Rectal smooth muscle tissue (tissue), 1 donor: Measurements from ENCODE around the gene COL3A1.

ENCODE experiments used
- H3K27ac ChIP-seq: one replicate; pipeline ENCODE4 v1.7.0; 2013; ENCODE audit warnings: low read depth, low read length, inconsistent platforms
- H3K27me3 ChIP-seq: one replicate; pipeline ENCODE4 v1.7.0; 2013; ENCODE audit warnings: low read length; ENCODE audit not compliant: control insufficient read depth, insufficient read depth
- H3K36me3 ChIP-seq: one replicate; pipeline ENCODE4 v1.7.0; 2013; ENCODE audit warnings: low read length; ENCODE audit not compliant: control insufficient read depth, insufficient read depth
- H3K4me1 ChIP-seq: one replicate; pipeline ENCODE4 v1.7.0; 2013; ENCODE audit warnings: low read length; ENCODE audit not compliant: control insufficient read depth, insufficient read depth
- H3K4me3 ChIP-seq: one replicate; pipeline ENCODE4 v1.7.0; 2013; ENCODE audit warnings: low read length
- H3K9ac ChIP-seq: one replicate; pipeline ENCODE4 v1.7.0; 2013; ENCODE audit warnings: low read length

Gene COL3A1

GRCh38 chr2:188964976-188965546, 9.1 kb upstream of the COL3A1 start:
- Histone ChIP-seq H3K9ac (no peak overlapping the region), H3K27me3 (no peaks in the 10 kb centered on the region), H3K36me3 (no peaks in the 10 kb centered on the region), H3K4me3 (no peak overlapping the region), H3K4me1 (peaks cover 19% of the 10 kb centered on the region), H3K27ac (no peak overlapping the region)

DNA sequence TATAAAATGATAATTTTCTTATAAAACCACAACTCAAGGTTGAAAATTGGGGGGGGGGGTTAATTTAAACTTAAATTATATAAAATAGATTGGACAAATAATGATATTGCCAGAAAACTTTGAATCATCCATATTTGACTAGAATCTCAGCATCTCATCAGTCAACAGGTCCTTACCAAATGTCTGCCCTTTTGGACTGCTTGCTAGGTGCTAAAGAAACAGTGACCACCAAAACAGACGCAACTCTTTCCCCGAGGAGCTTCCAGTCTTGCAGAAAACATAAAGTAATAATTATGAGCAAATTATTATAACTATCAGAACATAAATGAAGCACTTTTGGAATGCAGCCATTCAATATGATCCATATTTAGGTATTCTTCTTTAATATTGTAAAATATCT, 8.6 kb upstream of the COL3A1 start:
- no peaks in the 10 kb centered on the region for H3K36me3 ChIP-seq
- H3K4me1 ChIP-seq: peaks cover 23% of the 10 kb centered on the region
- H3K9ac ChIP-seq: no peak overlapping the region
- H3K4me3 ChIP-seq: no peak overlapping the region
- H3K27me3 ChIP-seq: no peaks in the 10 kb centered on the region
- no peak overlapping the region for H3K27ac ChIP-seq

- Histone ChIP-seq H3K4me1 (peaks cover 24% of the 10 kb centered on the region), H3K4me3 (no peak overlapping the region), H3K27me3 (no peaks in the 10 kb centered on the region), H3K9ac (no peak overlapping the region), H3K27ac (no peak overlapping the region), H3K36me3 (no peaks in the 10 kb centered on the region)
Observed at GRCh38 chr2:188966079-188966571, 8.0 kb upstream of the COL3A1 start.

DNA sequence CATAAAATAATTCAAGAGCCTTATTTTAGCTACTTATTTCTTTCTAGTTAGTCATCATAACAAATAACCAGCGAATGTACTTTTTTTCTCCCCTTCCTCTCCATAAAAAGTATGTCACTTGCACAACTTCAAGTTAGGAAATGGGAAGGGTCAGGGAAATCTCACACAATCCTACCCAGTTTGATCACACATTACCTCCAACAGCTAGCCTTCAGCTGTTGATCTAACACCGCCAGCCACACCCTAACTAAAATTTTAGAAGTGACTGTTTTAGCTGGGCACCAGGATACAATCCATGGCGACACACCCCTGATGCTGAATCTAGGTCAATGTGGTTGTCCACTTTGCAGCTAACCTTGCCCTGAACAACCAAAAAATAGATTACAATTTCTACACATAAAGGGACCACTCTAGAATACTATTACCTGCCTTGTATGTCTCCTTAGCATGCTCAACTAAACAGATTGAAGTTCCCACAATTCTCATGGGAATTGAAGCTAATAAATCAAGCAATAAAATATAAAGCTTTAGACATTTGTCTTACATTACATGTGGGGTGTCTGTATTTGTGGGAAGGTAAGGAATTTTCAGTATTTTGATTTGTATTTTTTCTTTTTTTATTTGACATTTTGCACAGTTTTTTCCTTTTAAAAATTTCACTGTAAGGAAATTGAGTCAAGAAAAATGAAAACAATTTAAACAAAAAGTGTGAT, 7.3 kb upstream of the COL3A1 start:
- no peaks in the 10 kb centered on the region for H3K36me3 ChIP-seq
- H3K27ac ChIP-seq: no peak overlapping the region
- peaks cover 31% of the 10 kb centered on the region for H3K4me1 ChIP-seq
- no peak overlapping the region for H3K4me3 ChIP-seq
- no peaks in the 10 kb centered on the region for H3K27me3 ChIP-seq
- no peak overlapping the region for H3K9ac ChIP-seq

DNA sequence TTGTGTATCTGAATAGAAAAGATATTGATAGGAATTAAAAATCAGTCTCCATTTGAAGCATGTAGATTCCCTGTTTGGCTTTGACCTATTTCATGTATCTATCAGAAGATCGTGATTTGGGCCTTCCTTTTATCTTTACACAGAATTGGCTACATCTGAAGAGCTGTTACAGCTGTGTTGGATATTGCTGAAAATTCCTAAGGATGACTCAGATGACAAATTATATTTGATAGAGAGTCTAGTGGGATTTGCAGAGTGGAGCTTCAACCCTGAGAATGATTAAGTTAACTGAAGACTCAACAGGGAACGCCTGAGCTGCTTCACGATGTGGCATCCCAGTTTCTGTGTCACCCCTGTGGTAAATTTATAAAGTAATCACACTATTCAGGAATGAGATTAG, 4.9 kb upstream of the COL3A1 start:
- no peaks in the 10 kb centered on the region for H3K36me3 ChIP-seq
- H3K4me3 ChIP-seq: no peak overlapping the region
- no peak overlapping the region for H3K9ac ChIP-seq
- H3K27me3 ChIP-seq: no peaks in the 10 kb centered on the region
- H3K4me1 ChIP-seq: peaks cover 40% of the 10 kb centered on the region
- H3K27ac ChIP-seq: peak overlapping the region; percentile 68

DNA sequence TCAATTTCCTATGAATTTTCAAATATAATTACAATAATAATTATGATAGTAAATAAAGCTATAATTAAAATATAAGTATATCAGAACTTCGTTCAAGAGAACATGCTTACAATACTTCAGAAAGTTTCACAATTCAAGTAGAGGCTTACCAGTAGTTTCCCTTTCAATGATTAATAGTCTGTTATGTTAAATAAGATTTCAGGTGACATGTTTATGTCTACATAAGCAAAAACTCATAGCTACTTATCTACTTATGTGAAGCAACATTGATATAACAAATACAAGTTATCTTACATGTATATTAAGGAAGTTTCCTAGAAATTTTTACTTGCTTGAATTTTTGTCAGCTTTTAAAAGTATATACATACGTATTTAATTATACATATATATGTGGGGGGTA, 4.5 kb upstream of the COL3A1 start:
- Histone ChIP-seq H3K4me1 (peaks cover 40% of the 10 kb centered on the region), H3K36me3 (no peaks in the 10 kb centered on the region), H3K27ac (peak overlapping the region; percentile 59), H3K4me3 (no peak overlapping the region), H3K9ac (no peak overlapping the region), H3K27me3 (no peaks in the 10 kb centered on the region)

DNA sequence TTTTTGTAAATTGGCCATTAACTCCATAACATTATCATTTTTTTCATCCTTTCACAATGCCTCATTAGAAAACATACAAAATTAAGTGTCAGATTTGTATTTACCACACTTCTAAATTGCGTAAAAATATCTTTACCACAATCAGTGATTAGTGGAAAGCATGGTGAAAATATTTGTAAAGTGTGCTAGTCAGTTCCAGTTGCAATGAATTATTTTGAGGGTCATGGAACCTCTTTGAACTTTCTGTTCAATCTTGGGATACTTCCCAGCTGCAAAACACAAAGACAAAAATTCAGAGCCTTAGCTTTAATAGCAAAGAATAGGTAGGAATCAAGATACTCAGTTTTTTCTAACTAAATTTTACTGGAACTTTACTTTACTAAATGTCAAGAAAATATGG, 4.0 kb upstream of the COL3A1 start:
- no peak overlapping the region for H3K9ac ChIP-seq
- H3K27ac ChIP-seq: peak overlapping the region; percentile 59
- peaks cover 40% of the 10 kb centered on the region for H3K4me1 ChIP-seq
- H3K36me3 ChIP-seq: no peaks in the 10 kb centered on the region
- no peak overlapping the region for H3K4me3 ChIP-seq
- no peaks in the 10 kb centered on the region for H3K27me3 ChIP-seq

DNA sequence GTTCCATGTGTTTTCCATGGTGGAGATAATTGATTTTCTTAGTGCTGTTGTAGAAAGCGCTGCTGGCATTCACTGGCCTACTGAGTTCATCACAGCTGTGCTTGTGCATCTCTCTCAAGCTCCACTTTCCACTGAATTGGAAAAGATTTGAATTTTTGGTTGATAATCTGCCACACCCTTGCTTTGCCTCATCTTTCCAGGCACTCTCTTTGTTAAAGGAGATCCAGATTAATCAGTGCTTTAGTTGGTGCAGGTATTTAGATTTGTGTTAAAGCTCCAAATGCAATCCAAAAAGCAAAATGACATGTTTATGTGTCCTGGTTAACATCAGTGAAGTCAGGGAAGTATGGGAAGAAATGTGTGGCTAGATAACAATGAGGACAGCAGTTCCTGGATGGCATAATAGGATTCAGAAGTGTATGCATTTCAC, 2.7 kb upstream of the COL3A1 start:
- Histone ChIP-seq H3K4me3 (no peak overlapping the region), H3K36me3 (no peaks in the 10 kb centered on the region), H3K9ac (no peak overlapping the region), H3K27me3 (no peaks in the 10 kb centered on the region), H3K27ac (peak overlapping the region; percentile 55), H3K4me1 (peaks cover 37% of the 10 kb centered on the region)

DNA sequence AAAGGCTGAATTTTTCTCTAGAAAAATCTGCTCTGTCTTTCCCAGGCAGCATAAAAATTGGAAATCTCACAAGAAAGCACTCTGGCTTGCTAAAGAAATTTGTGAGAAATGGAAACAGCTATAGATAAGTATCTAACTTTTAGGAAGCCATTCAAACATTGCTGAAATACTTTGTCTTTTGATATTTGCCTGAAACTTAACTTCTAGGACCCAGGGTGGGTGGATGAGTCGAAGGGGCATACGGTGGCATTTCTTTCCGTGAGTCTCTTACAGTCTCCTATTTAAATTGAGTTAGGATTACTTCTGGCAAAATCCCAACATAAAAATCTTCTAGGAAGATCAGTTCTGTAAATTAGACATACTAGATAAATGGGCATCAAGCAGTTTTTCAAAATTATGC, 532 bp upstream of the COL3A1 start:
- H3K36me3 ChIP-seq: no peaks in the 10 kb centered on the region
- H3K4me3 ChIP-seq: peak overlapping the region; percentile 71
- H3K9ac ChIP-seq: no peak overlapping the region
- H3K4me1 ChIP-seq: peaks cover 33% of the 10 kb centered on the region
- peak overlapping the region; percentile 95 for H3K27ac ChIP-seq
- H3K27me3 ChIP-seq: no peaks in the 10 kb centered on the region

DNA sequence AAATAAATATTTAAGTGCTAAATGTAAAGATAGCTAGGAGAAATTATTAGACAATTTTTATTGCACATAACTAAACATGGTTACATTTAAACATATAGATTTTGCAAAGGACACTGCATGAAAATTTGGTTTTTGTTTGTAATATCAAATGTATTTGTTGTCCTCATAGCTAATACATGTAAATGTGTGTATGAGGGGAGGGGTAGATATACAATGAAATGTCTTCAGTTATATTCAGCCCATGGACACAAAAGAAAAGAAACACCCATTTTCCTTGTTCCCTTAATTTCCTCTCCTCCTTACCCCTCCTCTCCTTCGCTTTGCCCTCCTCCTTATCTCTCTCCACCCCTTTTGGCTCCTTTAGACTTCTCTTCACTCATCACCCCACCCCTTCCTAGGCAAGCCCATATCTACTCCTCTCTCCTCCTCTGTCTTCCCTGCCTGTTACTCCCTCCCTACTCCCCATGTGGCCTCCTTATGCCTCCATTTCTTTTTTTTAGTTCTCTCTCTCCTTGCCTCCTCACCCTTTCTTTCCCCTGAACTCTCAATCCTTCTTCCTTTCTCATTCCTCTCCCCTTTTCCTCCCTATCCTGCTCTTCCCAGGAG, 1.4 kb downstream of the COL3A1 start:
- H3K4me1 ChIP-seq: peaks cover 16% of the 10 kb centered on the region
- H3K27ac ChIP-seq: peak overlapping the region; percentile 95
- H3K4me3 ChIP-seq: peak overlapping the region; percentile 71
- no peaks in the 10 kb centered on the region for H3K36me3 ChIP-seq
- H3K27me3 ChIP-seq: no peaks in the 10 kb centered on the region
- peak overlapping the region; percentile 27 for H3K9ac ChIP-seq

GRCh38 chr2:188976545-188977268, 2.5 kb downstream of the COL3A1 start:
- peaks cover 16% of the 10 kb centered on the region for H3K4me1 ChIP-seq
- H3K4me3 ChIP-seq: peak overlapping the region; percentile 71
- H3K27ac ChIP-seq: peak overlapping the region; percentile 95
- H3K9ac ChIP-seq: peak overlapping the region; percentile 27
- no peaks in the 10 kb centered on the region for H3K36me3 ChIP-seq
- no peaks in the 10 kb centered on the region for H3K27me3 ChIP-seq

DNA sequence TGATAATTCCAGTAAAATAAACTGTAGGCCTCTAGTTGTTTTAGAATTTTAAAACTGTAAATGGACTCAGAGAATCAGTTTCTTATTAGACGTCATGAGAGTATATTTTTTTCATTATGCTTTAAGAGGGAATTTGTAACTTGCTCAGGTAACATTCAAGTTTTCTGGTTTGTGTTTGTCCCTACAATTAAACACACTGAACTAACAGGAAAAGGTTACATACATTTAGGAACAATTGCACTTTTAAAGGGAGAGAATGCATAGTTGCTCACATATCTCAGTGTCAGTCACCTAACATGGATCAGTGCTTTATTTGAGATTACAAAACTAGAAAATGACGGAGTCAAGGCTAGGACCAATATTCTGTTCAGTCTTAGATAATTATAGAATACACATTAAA, 3.1 kb downstream of the COL3A1 start:
- Histone ChIP-seq H3K4me1 (peaks cover 13% of the 10 kb centered on the region), H3K9ac (no peak overlapping the region), H3K27me3 (no peaks in the 10 kb centered on the region), H3K36me3 (no peaks in the 10 kb centered on the region), H3K27ac (peak overlapping the region; percentile 95), H3K4me3 (peak overlapping the region; percentile 47)
